ENCODE results near the gene RIPPLY2.

- no peak for TF ChIP-seq CTCF (conservative IDR thresholded peaks at IDR 0.05 in 1 of 2, IDR thresholded peaks at IDR 0.05 in 1 of 2; ENCODE audit: extremely low read depth in 1 of 2, insufficient read depth in 1 of 2, low read depth in 1 of 2, low read length in 2 of 2)
- TF ChIP-seq EZH2 (IDR thresholded peaks at IDR 0.05; ENCODE audit: borderline replicate concordance, low read length), result no peak
Measured at GRCh38 chr6:83838727-83839126, 14.4 kb upstream of the RIPPLY2 start.

Measured in mammary epithelial cell (primary cell).